GM21723 (cell line): ENCODE results near the gene RASSF8.

Source experiments
- ATAC-seq: cut with Tn5 transposase; IDR thresholded peaks from one replicate; pipeline ENCODE4 v1.9.1; 2021; ENCODE audit warnings: mild to moderate bottlenecking, moderate library complexity; ENCODE audit not compliant: unreplicated experiment

The RASSF8 gene

GRCh38 chr12:25960143-25960542, 1.7 kb downstream of the RASSF8 start:
- ATAC-seq, result no peak

GRCh38 chr12:25960961-25961360, 2.5 kb downstream of the RASSF8 start:
- no peak for ATAC-seq

GRCh38 chr12:25962932-25963525, 4.5 kb downstream of the RASSF8 start:
- ATAC-seq, result no peak

GRCh38 chr12:25965682-25966081, 7.2 kb downstream of the RASSF8 start:
- ATAC-seq, result no peak

GRCh38 chr12:25970082-25970481, 11.6 kb downstream of the RASSF8 start:
- no peak for ATAC-seq

- ATAC-seq, result no peak
Measured at GRCh38 chr12:25970916-25971653, 12.6 kb downstream of the RASSF8 start.

- no peak for ATAC-seq
Measured at GRCh38 chr12:25971654-25972041, 13.2 kb downstream of the RASSF8 start.

- ATAC-seq, result no peak
Measured at GRCh38 chr12:25972783-25973182, 14.3 kb downstream of the RASSF8 start.

- no peak for ATAC-seq
Measured at GRCh38 chr12:25975179-25975578, 16.7 kb downstream of the RASSF8 start.

GRCh38 chr12:25975682-25976081, 17.2 kb downstream of the RASSF8 start:
- no peak for ATAC-seq

GRCh38 chr12:25976289-25976688, 17.8 kb downstream of the RASSF8 start:
- no peak for ATAC-seq

- no peak for ATAC-seq
Measured at GRCh38 chr12:25977047-25977446, 18.6 kb downstream of the RASSF8 start.

GRCh38 chr12:25979059-25979458, 20.6 kb downstream of the RASSF8 start:
- no peak for ATAC-seq

- ATAC-seq, result no peak
Measured at GRCh38 chr12:25979563-25979962, 21.1 kb downstream of the RASSF8 start.

GRCh38 chr12:25980035-25980434, 21.6 kb downstream of the RASSF8 start:
- no peak for ATAC-seq

GRCh38 chr12:25981597-25981996, 23.1 kb downstream of the RASSF8 start:
- ATAC-seq, result no peak

- no peak for ATAC-seq
Measured at GRCh38 chr12:25982416-25982815, 23.9 kb downstream of the RASSF8 start.

- no peak for ATAC-seq
Measured at GRCh38 chr12:25983625-25984024, 25.1 kb downstream of the RASSF8 start.

- ATAC-seq, result no peak
Measured at GRCh38 chr12:25984759-25985158, 26.3 kb downstream of the RASSF8 start.

- ATAC-seq, result no peak
Measured at GRCh38 chr12:25985316-25986175, 27.1 kb downstream of the RASSF8 start.

- ATAC-seq, result no peak
Measured at GRCh38 chr12:25986180-25986579, 27.7 kb downstream of the RASSF8 start.

- ATAC-seq, result no peak
Measured at GRCh38 chr12:25988505-25988904, 30.0 kb downstream of the RASSF8 start.
